ENCODE data around the gene PLXNA4.

PLXNA4 gene

GRCh38 chr7:132575419-132575981 lies 770 bp downstream of the PLXNA4 start:
- Histone ChIP-seq H3K4me3 (ENCODE audit: low read length) (peak overlapping the region; percentile 59), H3K27ac (ENCODE audit: low read depth, low read length) (no peak overlapping the region), H3K9me3 (ENCODE audit: insufficient read depth, low read depth, low read length) (no peaks in the 10 kb centered on the region), H3K9ac (ENCODE audit: low read depth, low read length) (no peak overlapping the region), H3K4me1 (ENCODE audit: insufficient read depth, low read length) (peaks cover 34% of the 10 kb centered on the region), H3K36me3 (ENCODE audit: insufficient read depth, low read length) (no peaks in the 10 kb centered on the region), H3K27me3 (ENCODE audit: insufficient read depth, low read length) (peaks cover 94% of the 10 kb centered on the region)
- WGBS: 2% methylated on average over 27 of the region's 27 CpGs

GRCh38 chr7:132574223-132574622 lies 2.0 kb downstream of the PLXNA4 start:
- no peak overlapping the region for H3K9ac ChIP-seq (ENCODE audit: low read depth, low read length)
- no peaks in the 10 kb centered on the region for H3K36me3 ChIP-seq (ENCODE audit: insufficient read depth, low read length)
- WGBS: 38% methylated on average over 5 of the region's 8 CpGs
- no peak overlapping the region for H3K27ac ChIP-seq (ENCODE audit: low read depth, low read length)
- H3K27me3 ChIP-seq (ENCODE audit: insufficient read depth, low read length): peaks cover 95% of the 10 kb centered on the region
- no peak overlapping the region for H3K4me3 ChIP-seq (ENCODE audit: low read length)
- no peaks in the 10 kb centered on the region for H3K9me3 ChIP-seq (ENCODE audit: insufficient read depth, low read depth, low read length)
- peaks cover 34% of the 10 kb centered on the region for H3K4me1 ChIP-seq (ENCODE audit: insufficient read depth, low read length)

- H3K4me3 ChIP-seq (ENCODE audit: low read length): 0 out of 2 replicates have a peak overlapping the region, but pooled peaks have one; percentile 21
- no peak overlapping the region for H3K9ac ChIP-seq (ENCODE audit: low read depth, low read length)
- H3K27me3 ChIP-seq (ENCODE audit: insufficient read depth, low read length): peaks cover 95% of the 10 kb centered on the region
- 25% methylated on average over 13 of the region's 13 CpGs for WGBS
- H3K4me1 ChIP-seq (ENCODE audit: insufficient read depth, low read length): peaks cover 34% of the 10 kb centered on the region
- no peak overlapping the region for H3K27ac ChIP-seq (ENCODE audit: low read depth, low read length)
- H3K9me3 ChIP-seq (ENCODE audit: insufficient read depth, low read depth, low read length): no peaks in the 10 kb centered on the region
- no peaks in the 10 kb centered on the region for H3K36me3 ChIP-seq (ENCODE audit: insufficient read depth, low read length)
These were observed 2.9 kb downstream of the PLXNA4 start for GRCh38 chr7:132573251-132573955.

GRCh38 chr7:132572526-132572925 lies 3.7 kb downstream of the PLXNA4 start:
- H3K27ac ChIP-seq (ENCODE audit: low read depth, low read length): no peak overlapping the region
- WGBS: 57% methylated on average over 3 of the region's 3 CpGs
- H3K27me3 ChIP-seq (ENCODE audit: insufficient read depth, low read length): peaks cover 95% of the 10 kb centered on the region

GRCh38 chr7:132571970-132572369 lies 4.3 kb downstream of the PLXNA4 start:
- Histone ChIP-seq H3K27ac (ENCODE audit: low read depth, low read length) (no peak overlapping the region), H3K9me3 (ENCODE audit: insufficient read depth, low read depth, low read length) (no peaks in the 10 kb centered on the region), H3K4me3 (ENCODE audit: low read length) (no peak overlapping the region), H3K36me3 (ENCODE audit: insufficient read depth, low read length) (no peaks in the 10 kb centered on the region), H3K4me1 (ENCODE audit: insufficient read depth, low read length) (peaks cover 34% of the 10 kb centered on the region), H3K27me3 (ENCODE audit: insufficient read depth, low read length) (peaks cover 98% of the 10 kb centered on the region), H3K9ac (ENCODE audit: low read depth, low read length) (no peak overlapping the region)
- WGBS: 100% methylated on average over 1 of the region's 2 CpGs

More at GRCh38 chr7:132572526-132572925, 3.7 kb downstream of the PLXNA4 start:
- Histone ChIP-seq H3K9me3 (ENCODE audit: insufficient read depth, low read depth, low read length) (no peaks in the 10 kb centered on the region), H3K4me3 (ENCODE audit: low read length) (no peak overlapping the region), H3K4me1 (ENCODE audit: insufficient read depth, low read length) (peaks cover 34% of the 10 kb centered on the region), H3K36me3 (ENCODE audit: insufficient read depth, low read length) (no peaks in the 10 kb centered on the region), H3K9ac (ENCODE audit: low read depth, low read length) (no peak overlapping the region)

- Histone ChIP-seq H3K9me3 (ENCODE audit: insufficient read depth, low read depth, low read length) (no peaks in the 10 kb centered on the region), H3K4me3 (ENCODE audit: low read length) (no peak overlapping the region), H3K9ac (ENCODE audit: low read depth, low read length) (no peak overlapping the region), H3K36me3 (ENCODE audit: insufficient read depth, low read length) (no peaks in the 10 kb centered on the region), H3K27ac (ENCODE audit: low read depth, low read length) (no peak overlapping the region), H3K27me3 (ENCODE audit: insufficient read depth, low read length) (peaks cover 99% of the 10 kb centered on the region), H3K4me1 (ENCODE audit: insufficient read depth, low read length) (peaks cover 31% of the 10 kb centered on the region)
- 85% methylated on average over 9 of the region's 9 CpGs for WGBS
These were observed 6.2 kb downstream of the PLXNA4 start for GRCh38 chr7:132569884-132570614.

- Histone ChIP-seq H3K4me1 (ENCODE audit: insufficient read depth, low read length) (peaks cover 23% of the 10 kb centered on the region), H3K4me3 (ENCODE audit: low read length) (no peak overlapping the region), H3K36me3 (ENCODE audit: insufficient read depth, low read length) (no peaks in the 10 kb centered on the region), H3K9me3 (ENCODE audit: insufficient read depth, low read depth, low read length) (no peaks in the 10 kb centered on the region), H3K27ac (ENCODE audit: low read depth, low read length) (no peak overlapping the region), H3K9ac (ENCODE audit: low read depth, low read length) (no peak overlapping the region), H3K27me3 (ENCODE audit: insufficient read depth, low read length) (peaks cover 99% of the 10 kb centered on the region)
- 85% methylated on average over 2 of the region's 2 CpGs for WGBS
These were observed 7.3 kb downstream of the PLXNA4 start for GRCh38 chr7:132568962-132569361.

GRCh38 chr7:132565885-132566284 lies 10.4 kb downstream of the PLXNA4 start:
- Histone ChIP-seq H3K9me3 (ENCODE audit: insufficient read depth, low read depth, low read length) (no peaks in the 10 kb centered on the region), H3K36me3 (ENCODE audit: insufficient read depth, low read length) (no peaks in the 10 kb centered on the region), H3K27me3 (ENCODE audit: insufficient read depth, low read length) (peaks cover 98% of the 10 kb centered on the region), H3K4me1 (ENCODE audit: insufficient read depth, low read length) (peaks cover 7% of the 10 kb centered on the region; the same call in 1 of the 2 replicates), H3K27ac (ENCODE audit: low read depth, low read length) (no peak overlapping the region), H3K9ac (ENCODE audit: low read depth, low read length) (no peak overlapping the region), H3K4me3 (ENCODE audit: low read length) (no peak overlapping the region)
- WGBS: 85% methylated on average over 5 of the region's 5 CpGs

- H3K4me3 ChIP-seq (ENCODE audit: low read length): no peak overlapping the region
- peaks cover 7% of the 10 kb centered on the region; the same call in 1 of the 2 replicates for H3K4me1 ChIP-seq (ENCODE audit: insufficient read depth, low read length)
- H3K36me3 ChIP-seq (ENCODE audit: insufficient read depth, low read length): no peaks in the 10 kb centered on the region
- no peak overlapping the region for H3K9ac ChIP-seq (ENCODE audit: low read depth, low read length)
- WGBS: 82% methylated on average over 5 of the region's 5 CpGs
- no peaks in the 10 kb centered on the region for H3K9me3 ChIP-seq (ENCODE audit: insufficient read depth, low read depth, low read length)
- peaks cover 98% of the 10 kb centered on the region for H3K27me3 ChIP-seq (ENCODE audit: insufficient read depth, low read length)
- H3K27ac ChIP-seq (ENCODE audit: low read depth, low read length): no peak overlapping the region
These were observed 10.8 kb downstream of the PLXNA4 start for GRCh38 chr7:132565441-132565840.

- H3K36me3 ChIP-seq (ENCODE audit: insufficient read depth, low read length): no peaks in the 10 kb centered on the region
- peaks cover 7% of the 10 kb centered on the region; the same call in 1 of the 2 replicates for H3K4me1 ChIP-seq (ENCODE audit: insufficient read depth, low read length)
- H3K27me3 ChIP-seq (ENCODE audit: insufficient read depth, low read length): peaks cover 99% of the 10 kb centered on the region
- H3K9me3 ChIP-seq (ENCODE audit: insufficient read depth, low read depth, low read length): no peaks in the 10 kb centered on the region
- H3K27ac ChIP-seq (ENCODE audit: low read depth, low read length): no peak overlapping the region
- H3K4me3 ChIP-seq (ENCODE audit: low read length): no peak overlapping the region
- no peak overlapping the region; the same call in 1 of the 2 replicates for H3K9ac ChIP-seq (ENCODE audit: low read depth, low read length)
- 44% methylated on average over 8 of the region's 8 CpGs for WGBS
These were observed 11.4 kb downstream of the PLXNA4 start for GRCh38 chr7:132564849-132565248.

GRCh38 chr7:132564090-132564489 lies 12.2 kb downstream of the PLXNA4 start:
- Histone ChIP-seq H3K9me3 (ENCODE audit: insufficient read depth, low read depth, low read length) (no peaks in the 10 kb centered on the region), H3K9ac (ENCODE audit: low read depth, low read length) (no peak overlapping the region), H3K36me3 (ENCODE audit: insufficient read depth, low read length) (no peaks in the 10 kb centered on the region), H3K4me3 (ENCODE audit: low read length) (no peak overlapping the region), H3K4me1 (ENCODE audit: insufficient read depth, low read length) (peaks cover 7% of the 10 kb centered on the region; the same call in 1 of the 2 replicates), H3K27ac (ENCODE audit: low read depth, low read length) (no peak overlapping the region), H3K27me3 (ENCODE audit: insufficient read depth, low read length) (peaks cover 98% of the 10 kb centered on the region)
- 83% methylated on average over 1 of the region's 1 CpG for WGBS

All from HUES64 (cell line).